SK-N-SH (cell line): ENCODE measurements around the gene NEU2.
"Not testable (repeated sequence)": the region's sequence is repeated elsewhere in the genome, so short reads cannot be mapped to it uniquely, and the experiment has no call there.

Source experiments
- EZH2phosphoT487 ChIP-seq: fragments of 200-600 bp; sonication (generic); IDR thresholded peaks from 2 replicates; pipeline ENCODE4 v1.6.1; 2017; ENCODE audit warnings: low read depth, mixed run types, mild to moderate bottlenecking, antibody characterized with exemption, moderate library complexity, borderline replicate concordance
- FOXM1 ChIP-seq: IDR thresholded peaks from 2 replicates; pipeline ENCODE4 v1.4.0; 2012; ENCODE audit warnings: low read depth, mild to moderate bottlenecking
- MXI1 ChIP-seq: IDR thresholded peaks from 2 replicates; pipeline ENCODE4 v1.6.1; 2012; ENCODE audit warnings: mild to moderate bottlenecking, low read depth, low read length, improper control_type of control experiment
- NRF1 ChIP-seq: IDR thresholded peaks from 2 replicates; pipeline ENCODE4 v1.6.1; 2012; ENCODE audit warnings: low read depth, mild to moderate bottlenecking, low read length
- RCOR1 ChIP-seq: fragments of 150-350 bp; IDR thresholded peaks from 2 replicates; pipeline ENCODE4 v1.6.1; 2017; ENCODE audit warnings: antibody characterized with exemption, low read length
- SIN3A ChIP-seq: IDR thresholded peaks from 2 replicates; pipeline ENCODE4 v1.6.1; 2012; ENCODE audit warnings: low read depth, mild to moderate bottlenecking, low read length, moderate library complexity, borderline replicate concordance
- SMC3 ChIP-seq: IDR thresholded peaks from 2 replicates; pipeline ENCODE4 v1.6.1; 2012; ENCODE audit warnings: low read depth, low read length, improper control_type of control experiment
- TF ChIP-seq, protein P1 (sequence below): IDR thresholded peaks from 2 replicates; pipeline ENCODE4 v1.6.1; 2012; ENCODE audit warnings: mild to moderate bottlenecking, low read depth, low read length, moderate library complexity
- TF ChIP-seq, protein P2 (sequence below): fragments of 200-600 bp; sonication (generic); IDR thresholded peaks from 2 replicates; pipeline ENCODE4 v1.6.1; 2017; ENCODE audit warnings: antibody characterized with exemption, mild to moderate bottlenecking, moderate library complexity
- TF ChIP-seq, protein P3 (sequence below): IDR thresholded peaks from 2 replicates; pipeline ENCODE4 v1.4.0; 2012; ENCODE audit warnings: low read depth

DNA sequence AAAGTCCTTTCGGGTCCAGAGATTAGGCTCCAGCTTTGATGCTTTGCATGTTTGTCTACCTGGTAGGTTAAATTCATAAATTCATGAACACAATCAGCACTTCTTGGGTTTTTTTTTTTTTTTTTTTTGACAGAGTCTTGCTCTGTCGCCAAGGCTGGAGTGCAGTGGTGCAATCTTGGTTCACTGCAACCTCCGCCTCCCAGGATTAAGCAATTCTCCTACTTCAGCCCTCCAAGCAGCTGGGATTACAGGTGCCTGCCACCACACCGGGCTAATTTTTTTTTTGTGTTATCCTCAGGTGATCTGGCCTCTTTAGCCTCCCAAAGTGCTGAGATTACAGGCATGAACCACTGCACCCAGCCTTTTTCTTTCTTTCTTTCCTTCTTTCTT is 32.7 kb downstream of the NEU2 start:
- TF ChIP-seq, protein P1, sequence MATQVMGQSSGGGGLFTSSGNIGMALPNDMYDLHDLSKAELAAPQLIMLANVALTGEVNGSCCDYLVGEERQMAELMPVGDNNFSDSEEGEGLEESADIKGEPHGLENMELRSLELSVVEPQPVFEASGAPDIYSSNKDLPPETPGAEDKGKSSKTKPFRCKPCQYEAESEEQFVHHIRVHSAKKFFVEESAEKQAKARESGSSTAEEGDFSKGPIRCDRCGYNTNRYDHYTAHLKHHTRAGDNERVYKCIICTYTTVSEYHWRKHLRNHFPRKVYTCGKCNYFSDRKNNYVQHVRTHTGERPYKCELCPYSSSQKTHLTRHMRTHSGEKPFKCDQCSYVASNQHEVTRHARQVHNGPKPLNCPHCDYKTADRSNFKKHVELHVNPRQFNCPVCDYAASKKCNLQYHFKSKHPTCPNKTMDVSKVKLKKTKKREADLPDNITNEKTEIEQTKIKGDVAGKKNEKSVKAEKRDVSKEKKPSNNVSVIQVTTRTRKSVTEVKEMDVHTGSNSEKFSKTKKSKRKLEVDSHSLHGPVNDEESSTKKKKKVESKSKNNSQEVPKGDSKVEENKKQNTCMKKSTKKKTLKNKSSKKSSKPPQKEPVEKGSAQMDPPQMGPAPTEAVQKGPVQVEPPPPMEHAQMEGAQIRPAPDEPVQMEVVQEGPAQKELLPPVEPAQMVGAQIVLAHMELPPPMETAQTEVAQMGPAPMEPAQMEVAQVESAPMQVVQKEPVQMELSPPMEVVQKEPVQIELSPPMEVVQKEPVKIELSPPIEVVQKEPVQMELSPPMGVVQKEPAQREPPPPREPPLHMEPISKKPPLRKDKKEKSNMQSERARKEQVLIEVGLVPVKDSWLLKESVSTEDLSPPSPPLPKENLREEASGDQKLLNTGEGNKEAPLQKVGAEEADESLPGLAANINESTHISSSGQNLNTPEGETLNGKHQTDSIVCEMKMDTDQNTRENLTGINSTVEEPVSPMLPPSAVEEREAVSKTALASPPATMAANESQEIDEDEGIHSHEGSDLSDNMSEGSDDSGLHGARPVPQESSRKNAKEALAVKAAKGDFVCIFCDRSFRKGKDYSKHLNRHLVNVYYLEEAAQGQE: not testable (repeated sequence)
- TF ChIP-seq, protein P2, sequence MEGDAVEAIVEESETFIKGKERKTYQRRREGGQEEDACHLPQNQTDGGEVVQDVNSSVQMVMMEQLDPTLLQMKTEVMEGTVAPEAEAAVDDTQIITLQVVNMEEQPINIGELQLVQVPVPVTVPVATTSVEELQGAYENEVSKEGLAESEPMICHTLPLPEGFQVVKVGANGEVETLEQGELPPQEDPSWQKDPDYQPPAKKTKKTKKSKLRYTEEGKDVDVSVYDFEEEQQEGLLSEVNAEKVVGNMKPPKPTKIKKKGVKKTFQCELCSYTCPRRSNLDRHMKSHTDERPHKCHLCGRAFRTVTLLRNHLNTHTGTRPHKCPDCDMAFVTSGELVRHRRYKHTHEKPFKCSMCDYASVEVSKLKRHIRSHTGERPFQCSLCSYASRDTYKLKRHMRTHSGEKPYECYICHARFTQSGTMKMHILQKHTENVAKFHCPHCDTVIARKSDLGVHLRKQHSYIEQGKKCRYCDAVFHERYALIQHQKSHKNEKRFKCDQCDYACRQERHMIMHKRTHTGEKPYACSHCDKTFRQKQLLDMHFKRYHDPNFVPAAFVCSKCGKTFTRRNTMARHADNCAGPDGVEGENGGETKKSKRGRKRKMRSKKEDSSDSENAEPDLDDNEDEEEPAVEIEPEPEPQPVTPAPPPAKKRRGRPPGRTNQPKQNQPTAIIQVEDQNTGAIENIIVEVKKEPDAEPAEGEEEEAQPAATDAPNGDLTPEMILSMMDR: not testable (repeated sequence)
- not testable (repeated sequence) for TF ChIP-seq EZH2phosphoT487, MXI1, NRF1, RCOR1, FOXM1, SIN3A, SMC3
- TF ChIP-seq, protein P3, sequence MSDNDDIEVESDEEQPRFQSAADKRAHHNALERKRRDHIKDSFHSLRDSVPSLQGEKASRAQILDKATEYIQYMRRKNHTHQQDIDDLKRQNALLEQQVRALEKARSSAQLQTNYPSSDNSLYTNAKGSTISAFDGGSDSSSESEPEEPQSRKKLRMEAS: not testable (repeated sequence)
